Iris pigment epithelial cell (primary cell): ENCODE measurements around the gene BEAN1.

Experiments used
- DNase-seq: peaks from one replicate; pipeline ENCODE4 v3.0.0-alpha.2; 2011; ENCODE audit warnings: low read depth

BEAN1 gene

GRCh38 chr16:66427036-66427860 lies at the start of gene BEAN1:
Gene BEAN1, plus strand, starts transcription at chr16:66427295. Its CDS starts 10,382 bp downstream, at chr16:66437677.
- peak; percentile 14 for DNase-seq

GRCh38 chr16:66377324-66377723 lies 49.8 kb upstream of the BEAN1 start:
- no peak for DNase-seq

- DNase-seq = no peak
Measured at GRCh38 chr16:66378741-66379570, 48.1 kb upstream of the BEAN1 start.

- no peak for DNase-seq
Measured at GRCh38 chr16:66379571-66379941, 47.5 kb upstream of the BEAN1 start.

- no peak for DNase-seq
Measured at GRCh38 chr16:66380421-66380820, 46.7 kb upstream of the BEAN1 start.

GRCh38 chr16:66381585-66382170 lies 45.4 kb upstream of the BEAN1 start:
- no peak for DNase-seq

- DNase-seq = peak; percentile 75
Measured at GRCh38 chr16:66382171-66382965, 44.7 kb upstream of the BEAN1 start.

GRCh38 chr16:66382966-66383299 lies 44.2 kb upstream of the BEAN1 start:
- peak; percentile 92 for DNase-seq

GRCh38 chr16:66383551-66383950 lies 43.5 kb upstream of the BEAN1 start:
- DNase-seq = no peak

- no peak for DNase-seq
Measured at GRCh38 chr16:66385415-66385814, 41.7 kb upstream of the BEAN1 start.

- no peak for DNase-seq
Measured at GRCh38 chr16:66386629-66387622, 40.2 kb upstream of the BEAN1 start.

- no peak for DNase-seq
Measured at GRCh38 chr16:66387817-66388332, 39.2 kb upstream of the BEAN1 start.

- no peak for DNase-seq
Measured at GRCh38 chr16:66388350-66389139, 38.5 kb upstream of the BEAN1 start.

- no peak for DNase-seq
Measured at GRCh38 chr16:66389256-66390176, 37.6 kb upstream of the BEAN1 start.

- no peak for DNase-seq
Measured at GRCh38 chr16:66390346-66391108, 36.6 kb upstream of the BEAN1 start.

- no peak for DNase-seq
Measured at GRCh38 chr16:66391726-66392670, 35.1 kb upstream of the BEAN1 start.
